ENCODE data around the gene KYAT1. TPM values are rescaled to one million over a fixed set of nuclear protein-coding genes. Genes with fewer than 3 reads are reported as not detected.
"Not testable (repeated sequence)": the region's sequence is repeated elsewhere in the genome, so short reads cannot be mapped to it uniquely, and the experiment has no call there.

KYAT1 gene
- total RNA-seq, 2 experiments from 2014 or later: 17.0 to 18.6 TPM

DNA sequence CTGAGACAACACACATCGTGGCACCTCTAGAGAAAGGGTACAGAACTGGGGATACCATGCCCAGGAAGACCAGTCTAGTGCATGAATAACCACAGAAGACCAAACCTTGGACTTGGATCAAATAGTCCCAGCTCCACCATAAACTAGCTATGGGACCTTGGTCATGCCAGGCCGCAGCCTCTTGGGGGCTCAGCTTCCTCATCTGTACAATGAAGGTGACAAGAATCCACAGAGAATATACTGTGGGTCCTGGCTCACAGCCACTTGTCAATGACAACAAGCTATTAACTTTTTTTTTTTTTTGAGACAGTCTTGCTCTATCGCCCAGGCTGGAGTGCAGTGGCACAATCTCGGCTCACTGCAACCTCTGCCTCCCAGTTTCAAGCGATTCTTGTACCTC, 3.9 kb downstream of the KYAT1 start:
- CTCF ChIA-PET: interaction anchor here (0.6 to 9.8 kb wide), 4 partner anchors 14 to 60 kb away, joined by 3 to 87 read pairs (median 8); partner anchors contain the start of gene ENDOG
- intact Hi-C loops (cut with micrococcal nuclease): no loop called here

DNA sequence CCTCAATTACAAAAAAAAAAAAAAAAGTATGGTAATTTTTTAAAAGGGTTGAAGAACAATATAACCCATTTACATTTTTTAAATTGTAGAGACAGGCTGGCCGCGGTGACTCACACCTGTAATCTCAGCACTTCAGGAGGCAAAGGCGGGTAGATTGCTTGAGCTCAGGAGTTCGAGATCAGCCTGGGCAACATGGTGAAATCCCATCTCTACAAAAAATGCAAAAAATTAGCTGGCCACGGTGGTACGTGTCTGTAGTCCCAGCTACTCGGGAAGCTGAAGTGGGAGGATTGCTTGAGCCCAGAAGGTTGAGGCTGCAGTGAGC, 10.8 kb downstream of the KYAT1 start:
- H3K9me3 Mint-ChIP-seq; H3K36me3 Mint-ChIP-seq (ENCODE audit: low read depth); POLR2A ChIA-PET; ATAC-seq; H3K27ac Mint-ChIP-seq; DNase-seq; intact Hi-C loops (cut with micrococcal nuclease); H3K27me3 Mint-ChIP-seq; H3K4me3 Mint-ChIP-seq; H3K4me1 Mint-ChIP-seq (ENCODE audit: low read depth): not testable (repeated sequence)
- CTCF ChIA-PET: interaction anchor here (1.2 to 2.9 kb wide), 4 partner anchors 9 to 58 kb away, joined by 4 to 10 read pairs (median 4); no protein-coding TSS in a partner anchor

More for the DNA sequence above, 3.9 kb downstream of the KYAT1 start:
- TF ChIP-seq, protein P1, sequence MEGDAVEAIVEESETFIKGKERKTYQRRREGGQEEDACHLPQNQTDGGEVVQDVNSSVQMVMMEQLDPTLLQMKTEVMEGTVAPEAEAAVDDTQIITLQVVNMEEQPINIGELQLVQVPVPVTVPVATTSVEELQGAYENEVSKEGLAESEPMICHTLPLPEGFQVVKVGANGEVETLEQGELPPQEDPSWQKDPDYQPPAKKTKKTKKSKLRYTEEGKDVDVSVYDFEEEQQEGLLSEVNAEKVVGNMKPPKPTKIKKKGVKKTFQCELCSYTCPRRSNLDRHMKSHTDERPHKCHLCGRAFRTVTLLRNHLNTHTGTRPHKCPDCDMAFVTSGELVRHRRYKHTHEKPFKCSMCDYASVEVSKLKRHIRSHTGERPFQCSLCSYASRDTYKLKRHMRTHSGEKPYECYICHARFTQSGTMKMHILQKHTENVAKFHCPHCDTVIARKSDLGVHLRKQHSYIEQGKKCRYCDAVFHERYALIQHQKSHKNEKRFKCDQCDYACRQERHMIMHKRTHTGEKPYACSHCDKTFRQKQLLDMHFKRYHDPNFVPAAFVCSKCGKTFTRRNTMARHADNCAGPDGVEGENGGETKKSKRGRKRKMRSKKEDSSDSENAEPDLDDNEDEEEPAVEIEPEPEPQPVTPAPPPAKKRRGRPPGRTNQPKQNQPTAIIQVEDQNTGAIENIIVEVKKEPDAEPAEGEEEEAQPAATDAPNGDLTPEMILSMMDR (IDR thresholded peaks at IDR 0.05): no peak
- Mint-ChIP-seq H3K27me3 (no peaks in the 10 kb centered on the region), H3K36me3 (ENCODE audit: low read depth) (peaks cover 3% of the 10 kb centered on the region), H3K27ac (no peak overlapping the region), H3K4me1 (ENCODE audit: low read depth) (peaks cover 17% of the 10 kb centered on the region), H3K4me3 (no peak overlapping the region), H3K9me3 (no peaks in the 10 kb centered on the region)
- DNase-seq (no peak), ATAC-seq (no peak)
- POLR2A ChIA-PET: interaction anchor here (0.8 to 1.1 kb wide), 2 partner anchors 10 to 34 kb away, joined by 3 read pairs; no protein-coding TSS in a partner anchor

DNA sequence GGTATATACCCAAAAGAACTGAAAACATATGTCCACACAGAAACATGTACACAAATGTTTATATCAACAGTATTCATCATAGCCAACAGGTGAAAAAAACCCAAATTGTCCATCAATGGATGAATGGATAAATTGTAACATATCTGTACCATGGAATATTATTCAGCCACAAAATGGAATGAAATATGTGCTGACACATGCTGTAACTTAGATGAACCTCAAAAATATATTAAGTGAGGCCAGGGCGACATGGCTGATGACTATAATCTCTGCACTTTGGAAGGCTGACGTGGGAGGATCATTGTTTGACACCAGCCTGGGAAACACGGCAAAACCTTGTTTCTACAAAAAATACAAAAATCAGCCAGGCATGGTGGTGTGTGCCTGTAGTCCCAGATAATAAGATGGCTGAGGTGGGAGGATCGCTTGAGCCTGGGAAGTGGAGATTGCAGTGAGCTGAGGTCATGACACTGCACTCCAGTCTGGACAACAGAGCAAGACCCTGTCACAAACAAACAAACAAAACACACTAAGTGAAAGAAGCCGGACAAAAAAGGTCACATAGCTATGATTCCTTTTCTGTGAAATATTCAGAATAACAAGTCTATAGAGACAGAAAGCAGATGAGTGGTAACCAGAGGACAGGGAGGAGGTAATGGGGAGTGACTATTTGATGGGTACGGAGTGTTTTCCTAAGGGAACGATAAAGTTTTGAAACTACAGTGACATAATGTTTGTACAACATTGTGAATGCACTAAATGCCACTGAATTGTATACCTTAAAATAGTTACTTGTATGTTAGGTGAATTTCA, 11.4 kb downstream of the KYAT1 start:
- no peak for ATAC-seq
- H3K4me3 Mint-ChIP-seq: no peak overlapping the region
- H3K36me3 Mint-ChIP-seq (ENCODE audit: low read depth): peaks cover 7% of the 10 kb centered on the region
- no peak for DNase-seq
- H3K9me3 Mint-ChIP-seq: no peaks in the 10 kb centered on the region
- H3K27me3 Mint-ChIP-seq: no peaks in the 10 kb centered on the region
- CTCF ChIA-PET: interaction anchor here (1.2 to 2.9 kb wide), 4 partner anchors 8 to 58 kb away, joined by 4 to 10 read pairs (median 4); no protein-coding TSS in a partner anchor
- TF ChIP-seq, protein P1 (IDR thresholded peaks at IDR 0.05): no peak
- intact Hi-C loops (cut with micrococcal nuclease): no loop called here
- peaks cover 5% of the 10 kb centered on the region for H3K4me1 Mint-ChIP-seq (ENCODE audit: low read depth)
- H3K27ac Mint-ChIP-seq: no peak overlapping the region
- POLR2A ChIA-PET: no interaction called here

- Mint-ChIP-seq H3K4me3 (no peak overlapping the region), H3K9me3 (no peaks in the 10 kb centered on the region), H3K27me3 (no peaks in the 10 kb centered on the region), H3K4me1 (ENCODE audit: low read depth) (peaks cover 5% of the 10 kb centered on the region), H3K36me3 (ENCODE audit: low read depth) (no peaks in the 10 kb centered on the region), H3K27ac (peak overlapping the region; percentile 30)
- intact Hi-C loops (cut with micrococcal nuclease): loop anchor here (1.0 kb wide), 1 partner anchor 65 kb away; no protein-coding TSS in a partner anchor
- CTCF ChIA-PET: interaction anchor here (0.6 to 9.1 kb wide), 12 partner anchors 10 to 138 kb away, joined by 3 to 157 read pairs (median 3); no protein-coding TSS in a partner anchor
- ATAC-seq: peak; percentile 99
- POLR2A ChIA-PET: no interaction called here
- TF ChIP-seq, protein P1 (IDR thresholded peaks at IDR 0.05): peak; percentile 98
- DNase-seq: peak; percentile 92
Measured at GRCh38 chr9:128863647-128864046, 18.1 kb downstream of the KYAT1 start.

DNA sequence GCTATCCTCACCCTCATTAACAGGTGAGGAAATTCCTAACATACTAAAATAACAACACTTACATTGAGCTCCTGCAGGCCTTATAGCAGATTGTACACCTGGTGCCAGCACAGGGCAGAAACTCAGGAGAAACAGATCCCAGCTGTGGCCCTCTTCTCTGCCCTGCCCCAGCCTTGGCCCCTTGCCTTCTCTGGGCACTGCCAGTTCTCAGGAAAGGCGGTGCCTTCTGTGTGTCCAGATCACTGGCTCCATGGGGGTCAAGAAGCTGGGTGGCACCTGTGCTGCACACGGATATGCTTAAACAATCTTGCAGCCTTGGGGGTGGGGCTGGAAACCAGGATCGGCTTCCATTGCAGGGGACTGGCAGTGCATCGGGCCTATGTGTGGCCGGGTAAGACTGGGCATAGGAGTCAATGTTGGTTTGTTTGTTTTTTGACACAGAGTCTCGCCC, 19.3 kb downstream of the KYAT1 start:
- TF ChIP-seq, protein P1 (IDR thresholded peaks at IDR 0.05): no peak
- Mint-ChIP-seq H3K4me1 (ENCODE audit: low read depth) (peaks cover 5% of the 10 kb centered on the region), H3K4me3 (no peak overlapping the region), H3K36me3 (ENCODE audit: low read depth) (no peaks in the 10 kb centered on the region), H3K9me3 (no peaks in the 10 kb centered on the region), H3K27ac (no peak overlapping the region), H3K27me3 (no peaks in the 10 kb centered on the region)
- ATAC-seq (no peak), DNase-seq (no peak)
- CTCF ChIA-PET: interaction anchor here (1.0 to 9.1 kb wide), 4 partner anchors 9 to 71 kb away, joined by 3 to 157 read pairs (median 4); no protein-coding TSS in a partner anchor
- intact Hi-C loops (cut with micrococcal nuclease): no loop called here
- POLR2A ChIA-PET: no interaction called here
